ENCODE results near the gene TNRC18.

GRCh38 chr7:5343884-5344283 lies 79.8 kb downstream of the TNRC18 start:
- TF ChIP-seq, protein P1, sequence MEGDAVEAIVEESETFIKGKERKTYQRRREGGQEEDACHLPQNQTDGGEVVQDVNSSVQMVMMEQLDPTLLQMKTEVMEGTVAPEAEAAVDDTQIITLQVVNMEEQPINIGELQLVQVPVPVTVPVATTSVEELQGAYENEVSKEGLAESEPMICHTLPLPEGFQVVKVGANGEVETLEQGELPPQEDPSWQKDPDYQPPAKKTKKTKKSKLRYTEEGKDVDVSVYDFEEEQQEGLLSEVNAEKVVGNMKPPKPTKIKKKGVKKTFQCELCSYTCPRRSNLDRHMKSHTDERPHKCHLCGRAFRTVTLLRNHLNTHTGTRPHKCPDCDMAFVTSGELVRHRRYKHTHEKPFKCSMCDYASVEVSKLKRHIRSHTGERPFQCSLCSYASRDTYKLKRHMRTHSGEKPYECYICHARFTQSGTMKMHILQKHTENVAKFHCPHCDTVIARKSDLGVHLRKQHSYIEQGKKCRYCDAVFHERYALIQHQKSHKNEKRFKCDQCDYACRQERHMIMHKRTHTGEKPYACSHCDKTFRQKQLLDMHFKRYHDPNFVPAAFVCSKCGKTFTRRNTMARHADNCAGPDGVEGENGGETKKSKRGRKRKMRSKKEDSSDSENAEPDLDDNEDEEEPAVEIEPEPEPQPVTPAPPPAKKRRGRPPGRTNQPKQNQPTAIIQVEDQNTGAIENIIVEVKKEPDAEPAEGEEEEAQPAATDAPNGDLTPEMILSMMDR (IDR thresholded peaks at IDR 0.05) = no peak
- TF ChIP-seq RCOR1 (IDR thresholded peaks at IDR 0.05; ENCODE audit: low read length) (no peak), POLR2AphosphoS5 (IDR thresholded peaks at IDR 0.05; ENCODE audit: low read depth, low read length) (no peak), NFIC (IDR thresholded peaks at IDR 0.05; ENCODE audit: borderline replicate concordance) (no peak), EP300 (IDR thresholded peaks at IDR 0.05; ENCODE audit: borderline replicate concordance in 1 of 2, low read depth in 1 of 2, low read length in 1 of 2) (no peak), JUND (IDR thresholded peaks at IDR 0.05) (no peak), GATA2 (CRISPR knock-in tag; IDR thresholded peaks at IDR 0.05) (no peak), SMC3 (IDR thresholded peaks at IDR 0.05; ENCODE audit: low read depth, low read length) (no peak), FOSL2 (IDR thresholded peaks at IDR 0.05; ENCODE audit: borderline replicate concordance, low read depth) (no peak), MXI1 (IDR thresholded peaks at IDR 0.05; ENCODE audit: low read depth, low read length) (no peak)
- TF ChIP-seq, protein P2, sequence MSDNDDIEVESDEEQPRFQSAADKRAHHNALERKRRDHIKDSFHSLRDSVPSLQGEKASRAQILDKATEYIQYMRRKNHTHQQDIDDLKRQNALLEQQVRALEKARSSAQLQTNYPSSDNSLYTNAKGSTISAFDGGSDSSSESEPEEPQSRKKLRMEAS (IDR thresholded peaks at IDR 0.05; ENCODE audit: low read depth) = no peak
- TF ChIP-seq, protein P3, sequence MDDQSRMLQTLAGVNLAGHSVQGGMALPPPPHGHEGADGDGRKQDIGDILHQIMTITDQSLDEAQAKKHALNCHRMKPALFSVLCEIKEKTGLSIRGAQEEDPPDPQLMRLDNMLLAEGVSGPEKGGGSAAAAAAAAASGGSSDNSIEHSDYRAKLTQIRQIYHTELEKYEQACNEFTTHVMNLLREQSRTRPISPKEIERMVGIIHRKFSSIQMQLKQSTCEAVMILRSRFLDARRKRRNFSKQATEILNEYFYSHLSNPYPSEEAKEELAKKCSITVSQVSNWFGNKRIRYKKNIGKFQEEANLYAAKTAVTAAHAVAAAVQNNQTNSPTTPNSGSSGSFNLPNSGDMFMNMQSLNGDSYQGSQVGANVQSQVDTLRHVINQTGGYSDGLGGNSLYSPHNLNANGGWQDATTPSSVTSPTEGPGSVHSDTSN (IDR thresholded peaks at IDR 0.05) = no peak
- TF ChIP-seq, protein P4, sequence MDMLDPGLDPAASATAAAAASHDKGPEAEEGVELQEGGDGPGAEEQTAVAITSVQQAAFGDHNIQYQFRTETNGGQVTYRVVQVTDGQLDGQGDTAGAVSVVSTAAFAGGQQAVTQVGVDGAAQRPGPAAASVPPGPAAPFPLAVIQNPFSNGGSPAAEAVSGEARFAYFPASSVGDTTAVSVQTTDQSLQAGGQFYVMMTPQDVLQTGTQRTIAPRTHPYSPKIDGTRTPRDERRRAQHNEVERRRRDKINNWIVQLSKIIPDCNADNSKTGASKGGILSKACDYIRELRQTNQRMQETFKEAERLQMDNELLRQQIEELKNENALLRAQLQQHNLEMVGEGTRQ (IDR thresholded peaks at IDR 0.05; ENCODE audit: borderline replicate concordance, low read depth, low read length) = no peak

Measured in SK-N-SH (cell line).